Stimulated activated CD4-positive, alpha-beta T cell treated with anti-CD3 and anti-CD28 coated beads, Interleukin-15, amount 100 ng/mL, for 48 hours (primary cell): Measurements from ENCODE around the gene AWAT1.
"Not testable (repeated sequence)": the region's sequence is repeated elsewhere in the genome, so short reads cannot be mapped to it uniquely, and the experiment has no call there.

Experiments
- DNase-seq, 2 donors: peaks; one replicate each; pipeline ENCODE4 v3.0.0-alpha.2; 2020; ENCODE audit warnings: low read depth in 2 of 2

Gene AWAT1

GRCh38 chrX:70262952-70263567 is 28.6 kb downstream of the AWAT1 start:
- peak; percentile 12 to 41 for DNase-seq

GRCh38 chrX:70264784-70265183 is 30.3 kb downstream of the AWAT1 start:
- no peak for DNase-seq

- no peak for DNase-seq
These were observed 33.6 kb downstream of the AWAT1 start, which contains the start of gene ARR3 for GRCh38 chrX:70268034-70268433. Gene ARR3, plus strand, starts transcription at chrX:70268334. Its CDS starts 1,052 bp downstream, at chrX:70269386.

- not testable (repeated sequence) for DNase-seq
These were observed 39.6 kb downstream of the AWAT1 start for GRCh38 chrX:70274029-70274428.

- no peak for DNase-seq
These were observed 44.6 kb downstream of the AWAT1 start for GRCh38 chrX:70279081-70279480.

GRCh38 chrX:70280573-70280972 is 46.1 kb downstream of the AWAT1 start:
- DNase-seq, result no peak

GRCh38 chrX:70281951-70282350 is 47.5 kb downstream of the AWAT1 start, which contains the start of gene RAB41:
Gene RAB41, plus strand, starts transcription at chrX:70282172. Its CDS starts 46 bp downstream, at chrX:70282218.
- DNase-seq, result no peak

GRCh38 chrX:70289168-70289792 is 54.8 kb downstream of the AWAT1 start:
- DNase-seq, result no peak
